Measurements from ENCODE around the gene CPLX1. TPM values are rescaled to one million over a fixed set of nuclear protein-coding genes. Genes with fewer than 3 reads are reported as not detected.
"Not testable (repeated sequence)": the region's sequence is repeated elsewhere in the genome, so short reads cannot be mapped to it uniquely, and the experiment has no call there.

The CPLX1 gene
- total RNA-seq, 1 donor from 2014 or later, result not detected

DNA sequence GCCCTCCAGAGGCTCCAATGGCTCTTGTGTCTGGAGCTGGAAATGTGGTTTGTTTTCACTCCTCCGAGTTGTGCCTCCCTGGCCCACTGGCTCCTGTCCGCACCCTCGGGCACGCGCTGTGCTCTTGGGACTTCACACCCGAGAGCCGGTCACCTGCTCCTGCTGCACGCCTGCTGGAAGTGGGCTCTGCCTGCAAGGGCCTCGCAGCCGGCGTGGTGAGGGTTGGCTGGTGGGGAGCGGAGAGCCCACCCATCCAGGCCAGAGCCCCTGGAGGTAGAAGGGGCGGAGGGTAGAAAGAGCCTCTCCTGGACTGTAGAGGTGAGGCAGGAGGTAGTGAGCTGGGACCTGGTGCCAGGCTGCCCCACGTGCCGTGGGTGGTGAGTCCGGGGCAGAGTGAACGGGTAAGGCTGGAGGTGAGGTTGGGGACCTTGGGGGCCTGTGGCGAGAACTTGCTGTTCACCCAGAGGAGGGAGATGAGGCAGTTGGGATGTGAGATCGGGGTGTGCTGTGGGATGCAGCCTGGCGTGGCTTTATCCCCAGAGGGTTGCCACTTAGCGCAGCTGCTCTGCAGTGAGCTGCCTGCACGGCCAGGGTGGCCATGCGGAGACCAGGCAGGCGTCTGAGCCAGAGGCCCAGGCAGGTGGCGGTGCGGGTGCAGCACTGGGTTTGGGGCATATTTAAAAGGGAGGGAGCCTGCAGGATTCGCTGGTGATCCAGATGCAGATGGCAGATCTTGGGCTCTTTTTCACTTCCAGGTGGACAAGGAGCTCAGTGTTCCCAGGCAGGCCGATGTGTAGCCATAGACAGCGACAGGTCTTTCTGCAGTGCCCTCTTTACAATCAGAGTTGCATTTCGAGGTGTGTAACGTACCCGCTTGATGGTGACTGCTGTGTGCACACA lies 71.5 kb downstream of the CPLX1 start:
- no peak for DNase-seq

DNA sequence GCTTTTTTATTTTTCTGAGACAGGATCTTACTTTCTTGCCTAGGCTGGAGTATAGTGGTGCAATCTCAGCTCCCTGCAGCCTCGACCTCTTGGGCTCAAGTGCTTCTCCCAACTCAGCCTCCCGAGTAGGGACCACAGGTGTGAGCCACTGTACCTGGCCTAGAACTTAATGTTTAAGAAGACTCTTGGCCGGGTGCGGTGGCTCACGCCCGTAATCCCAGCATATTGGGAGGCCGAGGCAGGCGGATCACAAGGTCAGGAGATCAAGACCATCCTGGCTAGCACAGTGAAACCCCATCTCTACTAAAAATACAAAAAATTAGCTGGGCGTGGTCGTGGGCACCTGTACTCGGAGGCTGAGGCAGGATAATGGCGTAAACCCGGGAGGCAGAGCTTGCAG lies 72.7 kb downstream of the CPLX1 start:
- not testable (repeated sequence) for DNase-seq

DNA sequence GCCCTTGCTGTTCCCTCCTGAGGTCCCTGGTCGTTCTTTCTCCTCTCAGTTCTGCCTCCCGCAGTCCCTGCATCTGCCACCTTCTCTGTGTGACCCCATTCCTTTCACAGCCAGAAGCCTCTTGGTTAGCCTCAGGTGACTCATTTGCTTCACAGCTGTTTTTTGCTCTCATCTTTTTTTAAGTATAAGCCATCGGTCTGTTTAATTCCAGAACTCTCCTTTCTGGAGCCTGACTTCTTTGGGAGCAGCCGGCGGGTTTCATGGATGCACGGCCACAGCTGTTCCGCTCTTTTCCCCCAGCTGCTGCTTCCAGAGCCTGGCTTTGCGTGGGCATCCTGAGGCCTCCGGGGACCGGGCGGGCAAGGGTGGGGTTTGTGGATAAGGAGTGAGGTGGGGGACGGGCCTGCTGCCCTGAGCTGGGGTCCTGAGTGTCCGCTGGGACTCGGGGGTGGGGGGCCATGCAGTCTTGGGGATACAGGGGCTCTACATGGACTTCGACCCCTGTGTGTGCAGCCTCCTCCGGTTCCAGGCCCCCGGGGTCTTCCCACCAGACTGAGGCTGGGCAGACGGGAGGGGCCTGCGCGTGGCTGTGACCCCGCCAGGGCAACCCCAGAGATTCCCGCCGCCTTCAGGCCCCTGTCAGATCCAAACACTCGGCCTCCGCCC lies 73.6 kb downstream of the CPLX1 start:
- peak; percentile 84 for DNase-seq

DNA sequence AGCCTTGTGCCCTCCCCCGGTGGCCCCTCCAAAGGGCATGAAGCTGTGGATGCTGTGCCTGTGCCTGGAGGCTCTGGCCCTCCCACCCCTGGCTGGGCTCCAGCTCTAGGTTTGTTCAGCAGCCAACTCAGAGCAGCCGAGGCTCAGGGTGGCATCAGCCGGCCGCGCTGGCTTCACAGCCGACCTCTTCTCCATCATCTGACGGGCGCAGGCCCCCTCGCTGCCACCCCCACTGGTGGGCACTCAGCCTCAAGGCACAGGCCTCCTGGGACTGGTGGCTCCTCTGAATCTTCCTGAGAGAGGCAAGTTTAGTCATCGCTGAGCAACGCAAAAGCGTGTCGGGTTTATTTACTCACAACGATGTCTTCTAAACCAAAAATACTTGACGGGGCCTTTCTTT lies 74.3 kb downstream of the CPLX1 start:
- DNase-seq, result peak; percentile 83

DNA sequence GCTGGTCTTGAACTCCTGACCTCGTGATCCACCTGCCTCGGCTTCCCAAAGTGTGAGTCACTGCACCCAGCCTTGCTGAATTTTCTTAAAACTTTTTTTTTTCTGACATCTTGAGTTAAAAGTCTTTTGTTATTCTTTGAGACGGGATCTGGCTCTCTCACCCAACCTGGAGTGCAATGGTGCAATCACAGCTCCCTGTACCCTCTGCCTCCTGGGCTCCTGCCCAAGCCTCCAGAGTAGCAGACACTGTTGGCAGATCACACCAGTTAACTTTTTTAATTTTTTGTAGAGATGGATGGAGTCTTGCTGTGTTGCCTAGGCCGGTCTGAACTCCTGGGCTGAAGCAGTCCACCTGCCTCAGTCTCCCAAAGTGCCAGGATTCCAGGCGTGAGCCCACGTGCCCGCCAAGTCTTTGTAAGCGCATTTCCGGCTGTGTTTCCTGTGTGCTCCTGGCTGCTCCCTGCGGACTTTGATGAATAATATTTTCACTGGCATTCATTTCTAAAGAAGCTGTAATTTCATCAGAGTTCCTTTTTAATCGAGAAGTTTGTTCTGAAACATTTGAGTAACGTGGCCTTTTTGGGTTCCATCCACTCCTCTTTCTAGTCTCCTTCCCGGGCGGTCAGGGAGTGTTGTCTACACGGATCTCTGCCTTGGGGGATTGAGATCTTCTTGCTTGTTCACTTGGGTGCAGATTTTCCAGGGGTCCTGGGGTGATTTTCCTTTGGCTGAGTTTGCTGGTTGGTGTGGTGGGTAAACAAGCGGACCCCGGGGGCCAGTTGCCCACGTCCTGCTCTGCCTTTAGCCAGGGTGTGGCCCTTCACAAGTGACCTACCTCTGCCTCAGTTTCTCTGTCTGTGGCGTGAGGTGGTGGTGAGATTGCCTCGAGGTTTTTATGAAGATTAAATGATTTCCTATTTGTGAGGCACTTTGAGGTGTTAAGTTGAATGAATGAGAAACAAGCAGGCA lies 75.9 kb downstream of the CPLX1 start:
- DNase-seq, result no peak

DNA sequence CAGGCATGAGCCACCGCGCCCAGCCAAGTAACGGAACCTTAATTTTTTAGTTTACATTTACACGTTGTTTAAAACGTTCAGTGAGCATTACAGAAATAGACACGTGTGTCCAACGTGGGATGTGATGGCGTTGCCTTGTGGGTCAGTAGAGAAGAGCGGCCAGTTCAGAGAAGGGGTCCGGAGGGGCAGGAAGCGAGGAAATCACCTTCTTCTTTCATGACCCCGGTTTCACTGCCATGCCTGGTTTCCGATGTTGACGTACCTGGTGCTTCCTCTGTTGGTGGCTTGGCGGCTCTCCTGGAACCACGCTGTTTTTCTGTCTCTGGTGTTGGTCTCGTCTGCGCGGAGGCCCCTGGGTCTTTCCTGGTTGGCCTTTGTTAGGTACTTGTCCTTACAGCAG lies 77.5 kb downstream of the CPLX1 start:
- no peak for DNase-seq

DNA sequence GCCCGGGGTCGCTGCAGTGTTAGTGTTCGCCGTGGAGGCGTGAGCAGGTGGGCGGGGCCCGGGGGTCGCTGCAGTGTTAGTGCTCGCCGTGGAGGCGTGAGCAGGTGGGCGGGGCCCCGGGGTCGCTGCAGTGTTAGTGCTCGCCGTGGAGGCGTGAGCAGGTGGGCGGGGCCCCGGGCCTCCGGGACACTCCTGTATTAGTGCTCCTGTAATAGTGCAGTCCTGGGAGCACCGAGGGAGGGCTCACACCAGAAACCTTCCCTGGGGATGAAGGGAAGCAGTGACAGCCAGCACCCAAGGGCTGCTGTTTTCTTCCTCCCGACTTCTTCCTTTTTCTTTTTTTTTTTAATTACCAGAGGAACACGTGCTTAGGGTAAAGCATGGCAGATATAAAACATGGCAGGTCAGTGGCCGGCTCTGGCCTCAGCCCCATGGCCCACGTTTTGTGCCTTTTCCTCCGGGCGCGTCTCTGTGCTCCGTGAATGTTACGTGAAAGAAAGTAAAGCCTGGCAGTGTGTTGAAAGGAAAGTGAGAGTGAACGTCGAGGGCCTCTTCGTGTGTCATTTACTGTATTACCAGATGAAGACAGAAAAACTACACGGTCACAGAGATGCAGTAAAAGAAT lies 78.3 kb downstream of the CPLX1 start:
- no peak for DNase-seq

DNA sequence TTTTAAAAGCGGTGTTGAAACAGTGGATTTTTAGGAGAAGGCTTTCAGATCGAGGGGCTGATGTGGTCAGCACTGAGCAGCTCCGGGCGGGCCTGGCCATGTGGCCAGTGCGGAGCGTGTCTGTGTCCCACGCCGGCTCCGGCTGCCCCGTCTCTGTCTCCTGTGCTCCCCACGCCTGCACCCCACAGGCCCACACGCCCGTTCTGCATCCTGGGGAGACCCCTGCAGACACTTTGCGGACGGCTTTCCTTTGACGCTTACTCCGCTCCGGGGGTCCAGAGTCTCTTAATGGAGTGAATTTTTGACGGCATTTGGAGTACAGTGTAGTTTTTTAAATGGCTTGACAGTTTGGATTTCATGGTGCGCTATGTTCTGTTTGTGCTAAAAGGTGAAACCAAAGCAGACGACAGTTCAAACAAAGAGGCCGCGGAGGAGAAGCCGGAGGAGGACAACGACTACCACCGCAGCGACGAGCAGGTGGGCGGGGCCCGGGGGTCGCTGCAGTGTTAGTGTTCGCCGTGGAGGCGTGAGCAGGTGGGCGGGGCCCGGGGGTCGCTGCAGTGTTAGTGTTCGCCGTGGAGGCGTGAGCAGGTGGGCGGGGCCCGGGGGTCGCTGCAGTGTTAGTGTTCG lies 81.6 kb downstream of the CPLX1 start:
- DNase-seq, result no peak

DNA sequence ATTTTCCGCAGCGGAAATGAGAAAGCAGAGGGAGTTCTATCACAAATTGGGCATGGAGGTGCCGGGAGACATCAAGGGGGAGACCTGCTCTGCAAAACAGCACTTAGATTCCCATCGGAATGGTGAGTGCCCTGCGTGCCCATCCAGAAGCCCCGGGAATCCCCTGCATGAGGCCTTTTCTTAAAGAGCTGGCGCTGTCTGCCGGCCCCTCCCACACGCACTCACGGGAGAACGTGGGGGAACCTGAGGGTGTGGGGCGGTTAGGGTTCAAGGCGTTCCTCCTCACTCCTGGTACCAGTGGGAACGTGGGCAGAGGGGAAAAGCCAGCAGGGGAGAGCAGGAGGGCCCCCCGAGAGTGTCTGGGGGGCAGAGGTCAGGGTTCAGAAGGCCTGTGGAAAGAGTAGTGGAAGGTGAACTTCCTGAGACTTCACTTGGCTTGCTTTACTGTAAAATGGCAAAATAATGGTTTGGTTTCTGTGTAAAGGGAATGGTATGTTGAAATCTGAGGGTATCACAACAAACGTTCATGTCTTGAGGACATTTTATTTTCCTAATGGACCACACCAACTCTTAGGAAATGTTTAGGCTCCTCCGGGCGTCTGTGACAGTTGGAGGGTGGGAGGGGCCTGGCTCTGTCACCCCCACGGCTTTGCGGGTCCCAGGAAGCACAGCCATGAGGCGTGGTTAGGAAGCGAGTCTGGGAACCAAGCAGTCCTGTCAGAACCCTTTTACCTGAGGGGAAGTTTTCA lies 82.3 kb downstream of the CPLX1 start:
- no peak for DNase-seq

DNA sequence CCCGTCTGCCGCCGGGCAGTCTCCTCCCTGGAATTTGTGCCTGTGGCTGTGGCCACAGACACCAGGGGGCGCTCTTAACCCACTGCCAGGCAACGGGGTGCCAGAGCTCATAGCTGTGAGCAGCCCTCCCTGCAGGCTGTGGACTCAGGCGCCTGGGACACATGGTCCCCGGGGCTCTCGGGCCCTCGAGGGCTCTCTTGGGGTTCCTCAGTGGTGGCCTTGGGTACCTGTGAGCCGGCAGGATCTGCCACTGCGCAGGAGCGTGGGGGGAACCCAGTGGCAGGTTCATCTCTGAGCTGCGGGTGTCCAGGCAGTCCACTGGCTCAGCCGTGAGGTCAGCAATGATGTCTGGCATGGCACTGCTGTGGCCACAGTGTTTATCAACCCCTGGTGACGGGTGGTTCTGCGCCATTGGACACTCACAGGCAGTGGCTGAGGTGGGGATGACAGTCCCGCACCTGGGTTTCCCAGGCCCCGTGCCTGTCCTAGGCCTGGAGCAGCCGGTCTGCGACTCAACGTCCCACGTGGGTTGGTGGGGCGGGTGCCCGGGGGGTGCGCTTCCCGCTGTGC lies 83.1 kb downstream of the CPLX1 start:
- DNase-seq, result peak; percentile 77

DNA sequence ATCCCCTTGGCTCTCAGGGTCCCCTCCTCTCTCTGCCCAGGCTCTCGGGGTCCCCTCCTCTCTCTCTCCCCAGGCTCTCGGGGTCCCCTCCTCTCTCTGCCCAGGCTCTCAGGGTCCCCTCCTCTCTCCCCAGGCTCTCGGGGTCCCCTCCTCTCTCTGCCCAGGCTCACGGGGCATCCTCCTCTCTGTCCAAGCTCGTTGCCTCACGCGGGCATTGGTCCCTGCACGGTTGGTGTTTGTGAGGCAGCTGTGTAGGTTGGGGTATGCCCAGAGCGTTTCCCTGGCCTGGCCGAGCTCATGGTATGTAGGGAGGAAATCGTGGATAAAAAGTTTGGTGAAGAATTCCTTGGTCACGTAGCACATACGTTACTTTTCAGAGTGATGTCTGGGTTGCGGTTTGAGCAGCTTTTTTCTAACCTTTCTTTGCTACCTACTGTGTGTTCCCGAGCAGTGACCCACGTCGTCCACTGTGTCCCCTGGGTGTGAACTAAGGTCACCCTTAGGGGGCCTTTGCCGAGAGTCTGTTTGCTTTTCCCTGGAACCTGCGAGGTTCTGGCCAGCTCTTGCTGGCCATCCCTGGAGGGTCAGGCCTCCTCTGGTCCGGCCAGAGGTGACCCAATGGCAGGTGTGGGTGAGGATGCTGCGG lies 83.7 kb downstream of the CPLX1 start:
- DNase-seq, result no peak

DNA sequence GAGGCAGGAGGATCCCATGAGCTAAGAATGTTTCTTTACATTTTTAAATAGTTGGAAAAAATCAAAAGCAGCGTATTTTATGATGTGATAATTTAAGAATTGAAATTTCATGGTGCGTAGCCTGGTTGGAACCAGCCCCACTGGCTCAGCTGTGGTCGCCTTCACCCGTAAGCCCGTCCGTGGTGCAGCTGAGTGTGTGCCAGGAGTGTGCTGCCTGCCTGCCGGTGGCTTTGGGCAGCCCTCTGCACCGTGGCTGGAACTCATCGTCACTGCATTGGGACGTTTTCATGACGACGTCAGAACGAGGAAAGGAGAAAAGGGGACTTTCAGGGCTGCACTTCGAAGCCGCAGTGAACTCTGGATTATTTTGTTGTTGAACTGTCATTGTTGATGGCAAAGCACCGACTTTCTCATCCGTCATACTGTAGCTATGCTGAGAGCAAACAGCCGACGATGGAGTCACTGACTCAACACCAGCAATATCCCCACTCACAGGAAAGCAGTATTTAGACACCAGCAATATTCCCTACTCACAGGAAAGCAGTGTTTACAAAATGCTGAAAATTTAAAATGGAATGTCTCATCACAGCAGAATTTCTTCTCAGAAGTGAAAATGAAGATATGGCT lies 85.2 kb downstream of the CPLX1 start:
- peak; percentile 48 for DNase-seq

DNA sequence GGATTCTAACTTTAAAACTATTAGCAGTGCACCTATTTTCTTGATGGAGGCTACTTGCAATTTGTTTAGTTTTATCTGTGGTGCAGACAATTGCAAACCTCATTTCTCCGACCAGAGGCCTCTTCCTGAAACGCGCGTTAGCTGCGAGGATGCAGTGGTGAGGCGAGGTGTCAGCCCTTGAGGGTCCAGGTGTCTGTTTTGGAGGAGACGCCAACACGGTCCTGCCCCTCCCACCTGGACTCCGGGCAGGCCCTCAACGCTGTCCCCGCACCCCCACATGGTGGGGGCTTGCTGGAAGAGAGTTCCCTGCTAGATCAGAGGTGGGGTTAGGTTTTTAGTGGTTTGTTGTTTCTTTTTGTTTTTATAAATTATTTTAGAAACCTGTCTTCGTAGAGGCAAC lies 85.9 kb downstream of the CPLX1 start:
- no peak for DNase-seq

DNA sequence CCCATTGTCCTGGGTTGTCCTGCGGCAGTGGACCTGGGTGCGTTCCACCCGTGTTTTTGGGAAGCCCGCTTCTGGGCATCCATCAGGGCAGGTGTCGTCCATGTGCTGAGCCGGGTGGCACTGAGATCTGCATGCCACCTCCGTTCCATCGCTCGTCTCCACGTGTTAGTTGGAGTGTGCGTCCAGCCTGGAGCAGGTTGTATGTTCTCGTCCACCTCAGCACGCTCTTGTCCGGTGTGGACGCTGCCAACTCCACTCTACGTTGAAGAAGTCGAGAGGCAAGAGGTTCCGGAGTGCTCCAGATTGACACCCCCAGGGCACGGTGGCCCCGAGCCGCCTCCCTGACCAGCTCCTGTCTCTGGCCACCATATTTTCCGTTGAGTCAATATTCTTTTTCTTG lies 86.4 kb downstream of the CPLX1 start:
- no peak for DNase-seq

DNA sequence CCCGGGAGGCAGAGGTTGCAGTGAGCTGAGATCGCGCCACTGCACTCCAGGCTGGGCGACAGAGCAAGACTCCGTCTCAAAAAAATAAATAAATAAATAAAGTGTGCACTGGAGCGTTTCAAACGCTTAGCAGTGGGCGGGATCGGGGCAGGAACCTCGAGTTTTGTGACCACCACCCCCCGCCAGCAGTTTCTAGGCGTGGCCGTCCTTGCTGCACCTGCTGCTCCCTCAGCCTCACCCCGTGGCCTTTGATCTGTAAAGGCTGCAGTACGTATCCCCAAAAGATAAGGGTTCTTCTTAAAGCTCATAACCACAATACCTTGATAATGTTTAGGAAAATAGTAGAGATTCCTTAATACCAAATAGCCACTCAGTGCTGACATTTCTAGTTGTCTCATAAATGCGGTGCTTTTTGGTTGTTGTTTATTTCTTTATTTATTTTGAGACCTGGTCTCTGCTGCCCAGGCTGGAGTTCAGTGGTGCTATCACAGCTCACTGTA lies 87.1 kb downstream of the CPLX1 start:
- DNase-seq, result no peak

DNA sequence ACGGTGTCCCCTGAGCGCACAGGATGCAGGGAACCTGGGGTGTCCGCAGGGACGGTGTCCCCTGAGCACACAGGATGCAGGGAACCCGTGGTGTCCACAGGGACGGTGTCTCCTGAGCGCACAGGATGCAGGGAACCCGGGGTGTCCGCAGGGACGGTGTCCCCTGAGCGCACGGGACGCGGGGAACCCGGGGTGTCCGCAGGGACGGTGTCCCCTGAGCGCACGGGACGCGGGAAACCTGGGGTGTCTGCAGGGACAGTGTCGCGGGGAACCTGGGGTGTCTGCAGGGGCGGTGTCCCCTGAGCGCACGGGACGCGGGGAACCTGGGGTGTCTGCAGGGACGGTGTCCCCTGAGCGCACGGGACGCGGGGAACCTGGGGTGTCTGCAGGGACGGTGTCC lies 89.4 kb downstream of the CPLX1 start:
- DNase-seq, result not testable (repeated sequence)

DNA sequence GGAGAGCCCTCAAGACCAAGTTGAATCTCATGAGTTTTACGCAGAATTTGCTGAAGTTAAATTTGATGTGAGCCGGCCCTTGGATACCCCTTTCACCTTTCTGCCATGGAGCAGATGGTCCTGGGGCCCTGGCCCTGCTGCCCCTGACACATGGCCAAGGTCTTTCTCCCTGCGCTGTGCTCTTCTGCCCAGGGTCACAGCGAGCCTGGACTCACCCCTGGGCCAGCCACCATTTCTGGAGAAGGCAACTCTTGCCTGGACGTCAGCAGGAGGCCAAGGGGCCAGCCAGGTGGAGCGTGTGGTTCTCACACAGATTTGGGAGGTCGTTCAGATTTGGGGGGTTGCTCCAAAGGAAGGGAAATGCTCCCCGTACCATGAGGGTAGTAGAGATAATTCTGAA lies 90.3 kb downstream of the CPLX1 start:
- no peak for DNase-seq
